Measurements from ENCODE around the gene ANKRD33. TPM values are rescaled to one million over a fixed set of nuclear protein-coding genes. Genes with fewer than 3 reads are reported as not detected.

Gene ANKRD33
- total RNA-seq, 1 donor from 2014 or later: not detected

Other genes with a start within 250 kb of the ANKRD33 start
- gene FIGNL2, start 39.4 kb upstream of the ANKRD33 start, total RNA-seq (ENCODE audit: unreplicated experiment): 107 TPM
- 0.39 TPM for gene ACVRL1, start 19.4 kb downstream of the ANKRD33 start, total RNA-seq (ENCODE audit: unreplicated experiment)
- gene ACVR1B, start 63.6 kb downstream of the ANKRD33 start, total RNA-seq (ENCODE audit: unreplicated experiment): 50.2 TPM
- gene TAMALIN, start 118.8 kb downstream of the ANKRD33 start, total RNA-seq (ENCODE audit: unreplicated experiment): 31.3 TPM
- gene NR4A1, start 163.3 kb downstream of the ANKRD33 start, total RNA-seq (ENCODE audit: unreplicated experiment): 8.5 TPM
- 26.2 TPM for gene ATG101, start 181.9 kb downstream of the ANKRD33 start, total RNA-seq (ENCODE audit: unreplicated experiment)
- 0.88 TPM for gene SMIM41, start 191.6 kb downstream of the ANKRD33 start, total RNA-seq (ENCODE audit: unreplicated experiment)

Measured in glutamatergic neuron (in vitro differentiated cells).